ENCODE results near the gene PFKP. TPM values are rescaled to one million over a fixed set of nuclear protein-coding genes. Genes with fewer than 3 reads are reported as not detected.
"Not testable (repeated sequence)": the region's sequence is repeated elsewhere in the genome, so short reads cannot be mapped to it uniquely, and the experiment has no call there.

The PFKP gene
- total RNA-seq, 1 donor from 2014 or later = 52.3 TPM

DNA sequence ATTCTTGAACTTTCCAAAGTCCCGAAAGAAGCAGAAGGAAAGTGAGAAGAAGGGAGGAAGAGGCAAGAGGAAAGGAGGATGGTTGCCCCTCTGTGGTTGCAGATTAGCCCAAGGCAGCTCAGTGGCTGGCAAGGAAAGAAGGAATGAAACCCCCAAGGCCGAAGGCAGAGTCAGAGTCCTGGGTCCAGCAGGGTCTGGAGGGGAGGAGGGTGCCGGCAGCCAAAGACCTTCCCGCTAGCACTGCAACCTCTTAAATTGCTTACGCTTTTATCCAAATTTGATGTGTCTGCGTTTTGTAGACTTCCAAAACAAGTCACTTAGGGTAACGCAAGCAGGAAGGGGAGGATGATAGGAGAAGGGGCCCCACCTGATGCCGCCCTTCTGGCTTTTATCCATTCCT lies 7.4 kb upstream of the PFKP start:
- H3K4me3 Mint-ChIP-seq (ENCODE audit: unreplicated experiment) = no peak overlapping the region
- H3K27me3 Mint-ChIP-seq (ENCODE audit: unreplicated experiment) = peaks cover 7% of the 10 kb centered on the region
- H3K9me3 Mint-ChIP-seq (ENCODE audit: unreplicated experiment) = no peaks in the 10 kb centered on the region
- H3K36me3 Mint-ChIP-seq (ENCODE audit: low read depth, unreplicated experiment) = no peaks in the 10 kb centered on the region
- peaks cover 4% of the 10 kb centered on the region for H3K4me1 Mint-ChIP-seq (ENCODE audit: unreplicated experiment)
- TF ChIP-seq CTCF (IDR thresholded peaks at IDR 0.05; ENCODE audit: unreplicated experiment) = no peak
- DNase-seq (ENCODE audit: low spot score) = no peak
- H3K27ac Mint-ChIP-seq (ENCODE audit: unreplicated experiment) = no peak overlapping the region

- Mint-ChIP-seq H3K36me3 (ENCODE audit: low read depth, unreplicated experiment) (no peaks in the 10 kb centered on the region), H3K27ac (ENCODE audit: unreplicated experiment) (no peak overlapping the region), H3K27me3 (ENCODE audit: unreplicated experiment) (peaks cover 8% of the 10 kb centered on the region), H3K4me1 (ENCODE audit: unreplicated experiment) (peaks cover 3% of the 10 kb centered on the region), H3K4me3 (ENCODE audit: unreplicated experiment) (no peak overlapping the region), H3K9me3 (ENCODE audit: unreplicated experiment) (no peaks in the 10 kb centered on the region)
- DNase-seq (ENCODE audit: low spot score) = no peak
- no peak for TF ChIP-seq CTCF (IDR thresholded peaks at IDR 0.05; ENCODE audit: unreplicated experiment)
Observed at GRCh38 chr10:3060481-3060889, 6.9 kb upstream of the PFKP start.

- H3K9me3 Mint-ChIP-seq (ENCODE audit: unreplicated experiment) = not testable (repeated sequence)
Observed at GRCh38 chr10:3061323-3061898, 5.9 kb upstream of the PFKP start.

DNA sequence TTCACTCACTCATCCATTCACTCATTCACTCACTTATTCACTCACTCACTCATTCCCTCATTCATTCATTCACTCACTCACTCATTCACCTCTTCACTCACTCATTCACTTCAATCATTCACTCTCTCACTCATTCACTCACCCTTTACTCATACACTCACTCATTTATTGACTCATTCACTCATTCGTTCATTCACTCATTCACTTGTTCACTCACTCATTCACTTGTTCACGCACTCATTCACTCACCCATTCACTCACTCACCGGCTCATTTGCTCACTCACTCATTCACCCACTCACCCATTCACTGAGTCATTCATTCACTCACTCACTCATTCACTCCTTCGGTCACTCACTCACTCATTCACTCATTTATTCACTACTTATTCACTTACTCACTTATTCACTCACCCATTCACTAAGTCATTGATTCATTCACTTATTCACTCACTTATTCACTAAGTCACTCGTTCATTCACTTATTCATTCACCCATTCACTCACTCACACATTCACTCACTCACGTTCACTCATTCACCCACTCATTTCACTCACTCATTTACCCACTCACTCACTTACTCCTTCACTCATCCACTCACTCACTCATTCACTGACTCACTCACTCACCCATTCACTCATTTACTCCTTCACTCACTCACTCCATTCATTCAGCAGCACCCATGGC lies 4.7 kb upstream of the PFKP start:
- no peak overlapping the region for H3K4me3 Mint-ChIP-seq (ENCODE audit: unreplicated experiment)
- peaks cover 11% of the 10 kb centered on the region for H3K27me3 Mint-ChIP-seq (ENCODE audit: unreplicated experiment)
- H3K36me3 Mint-ChIP-seq (ENCODE audit: low read depth, unreplicated experiment) = no peaks in the 10 kb centered on the region
- no peak overlapping the region for H3K27ac Mint-ChIP-seq (ENCODE audit: unreplicated experiment)
- no peaks in the 10 kb centered on the region for H3K9me3 Mint-ChIP-seq (ENCODE audit: unreplicated experiment)
- TF ChIP-seq CTCF (IDR thresholded peaks at IDR 0.05; ENCODE audit: unreplicated experiment) = no peak
- H3K4me1 Mint-ChIP-seq (ENCODE audit: unreplicated experiment) = no peaks in the 10 kb centered on the region
- DNase-seq (ENCODE audit: low spot score) = no peak

More at GRCh38 chr10:3061323-3061898, 5.9 kb upstream of the PFKP start:
- not testable (repeated sequence) for H3K4me3 Mint-ChIP-seq (ENCODE audit: unreplicated experiment); DNase-seq (ENCODE audit: low spot score); H3K27me3 Mint-ChIP-seq (ENCODE audit: unreplicated experiment); H3K27ac Mint-ChIP-seq (ENCODE audit: unreplicated experiment); H3K36me3 Mint-ChIP-seq (ENCODE audit: low read depth, unreplicated experiment); H3K4me1 Mint-ChIP-seq (ENCODE audit: unreplicated experiment)

DNA sequence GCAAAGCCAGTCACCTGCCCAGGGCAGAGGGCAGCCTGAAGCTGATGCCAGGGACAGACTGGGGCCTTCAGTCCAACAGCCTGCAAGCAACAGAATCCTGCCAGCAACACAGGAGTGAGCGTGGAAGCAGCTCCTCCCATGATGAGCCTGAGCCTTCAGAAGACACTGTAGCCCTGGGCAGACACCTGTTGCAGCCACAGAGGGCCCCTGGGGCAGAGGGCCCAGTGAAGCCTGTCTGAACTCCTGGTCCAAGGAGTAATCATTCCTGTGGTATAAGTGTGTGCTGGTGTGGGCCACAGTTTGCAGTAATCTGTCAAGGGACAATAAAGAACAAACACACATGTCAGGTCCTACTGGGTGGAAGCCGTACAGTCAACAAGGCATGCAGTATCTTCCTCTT lies 2.9 kb upstream of the PFKP start:
- H3K27me3 Mint-ChIP-seq (ENCODE audit: unreplicated experiment) = peaks cover 17% of the 10 kb centered on the region
- H3K4me3 Mint-ChIP-seq (ENCODE audit: unreplicated experiment) = no peak overlapping the region
- no peaks in the 10 kb centered on the region for H3K9me3 Mint-ChIP-seq (ENCODE audit: unreplicated experiment)
- H3K27ac Mint-ChIP-seq (ENCODE audit: unreplicated experiment) = no peak overlapping the region
- TF ChIP-seq CTCF (IDR thresholded peaks at IDR 0.05; ENCODE audit: unreplicated experiment) = no peak
- H3K36me3 Mint-ChIP-seq (ENCODE audit: low read depth, unreplicated experiment) = peaks cover under 1% of the 10 kb centered on the region
- H3K4me1 Mint-ChIP-seq (ENCODE audit: unreplicated experiment) = peaks cover 4% of the 10 kb centered on the region
- no peak for DNase-seq (ENCODE audit: low spot score)

Data from endothelial cell (in vitro differentiated cells).